ENCODE data around the gene ZAP70. TPM values are rescaled to one million over a fixed set of nuclear protein-coding genes. Genes with fewer than 3 reads are reported as not detected.

ZAP70 gene
- total and polyA plus RNA-seq, 5 donors: 0.62 to 1.5 (median 1.2) TPM

- no peaks in the 10 kb centered on the region for H3K9me3 ChIP-seq (ENCODE audit: control insufficient read depth, low read length)
- 64% methylated on average over 10 of the region's 10 CpGs for WGBS
- DNase-seq (no peak), ATAC-seq (no peak)
- no peaks in the 10 kb centered on the region for H3K27me3 ChIP-seq (ENCODE audit: control insufficient read depth, insufficient read depth)
- H3K4me3 ChIP-seq (ENCODE audit: low read length): no peak overlapping the region
- intact Hi-C loops (cut with DNase I): no loop called here
- peaks cover 9% of the 10 kb centered on the region for H3K4me1 ChIP-seq (ENCODE audit: control insufficient read depth, insufficient read depth, low read length)
- no peak overlapping the region for H3K27ac ChIP-seq (ENCODE audit: low read length)
Observed at GRCh38 chr2:97745474-97746174, 32.2 kb downstream of the ZAP70 start.

- no peak for DNase-seq
- Histone ChIP-seq H3K27ac (ENCODE audit: low read length) (no peak overlapping the region), H3K9me3 (ENCODE audit: control insufficient read depth, low read length) (no peaks in the 10 kb centered on the region), H3K4me1 (ENCODE audit: control insufficient read depth, insufficient read depth, low read length) (peaks cover 7% of the 10 kb centered on the region), H3K4me3 (ENCODE audit: low read length) (no peak overlapping the region), H3K27me3 (ENCODE audit: control insufficient read depth, insufficient read depth) (no peaks in the 10 kb centered on the region)
- ATAC-seq: no peak
- whole genome bisulfite sequencing: 66% methylated on average over 3 of the region's 3 CpGs
- intact Hi-C loops (cut with DNase I): no loop called here
Observed at GRCh38 chr2:97747285-97747684, 33.9 kb downstream of the ZAP70 start.

GRCh38 chr2:97747716-97748115, 34.3 kb downstream of the ZAP70 start:
- Histone ChIP-seq H3K9me3 (ENCODE audit: control insufficient read depth, low read length) (no peaks in the 10 kb centered on the region), H3K27me3 (ENCODE audit: control insufficient read depth, insufficient read depth) (no peaks in the 10 kb centered on the region), H3K4me3 (ENCODE audit: low read length) (no peak overlapping the region), H3K27ac (ENCODE audit: low read length) (no peak overlapping the region), H3K4me1 (ENCODE audit: control insufficient read depth, insufficient read depth, low read length) (peaks cover 5% of the 10 kb centered on the region)
- ATAC-seq (peak in 1 of 2 donors; percentile 26), DNase-seq (no peak)
- intact Hi-C loops (cut with DNase I): no loop called here
- WGBS: 43% methylated on average over 4 of the region's 4 CpGs

- Histone ChIP-seq H3K27me3 (ENCODE audit: control insufficient read depth, insufficient read depth) (no peaks in the 10 kb centered on the region), H3K9me3 (ENCODE audit: control insufficient read depth, low read length) (no peaks in the 10 kb centered on the region), H3K4me1 (ENCODE audit: control insufficient read depth, insufficient read depth, low read length) (peaks cover 3% of the 10 kb centered on the region), H3K4me3 (ENCODE audit: low read length) (no peak overlapping the region), H3K27ac (ENCODE audit: low read length) (no peak overlapping the region)
- intact Hi-C loops (cut with DNase I): no loop called here
- 55% methylated on average over 5 of the region's 5 CpGs for WGBS
- no peak for ATAC-seq
- DNase-seq: no peak
Observed at GRCh38 chr2:97749581-97749980, 36.2 kb downstream of the ZAP70 start.

- H3K4me1 ChIP-seq (ENCODE audit: control insufficient read depth, insufficient read depth, low read length): peaks cover 3% of the 10 kb centered on the region
- DNase-seq: no peak
- no peaks in the 10 kb centered on the region for H3K27me3 ChIP-seq (ENCODE audit: control insufficient read depth, insufficient read depth)
- 97% methylated on average over 4 of the region's 4 CpGs for WGBS
- no peak overlapping the region for H3K27ac ChIP-seq (ENCODE audit: low read length)
- H3K4me3 ChIP-seq (ENCODE audit: low read length): no peak overlapping the region
- intact Hi-C loops (cut with DNase I): no loop called here
- no peaks in the 10 kb centered on the region for H3K9me3 ChIP-seq (ENCODE audit: control insufficient read depth, low read length)
- no peak for ATAC-seq
Observed at GRCh38 chr2:97750017-97750416, 36.6 kb downstream of the ZAP70 start.

- peak in 1 of 3 donors; percentile 67 for DNase-seq
- intact Hi-C loops (cut with DNase I): no loop called here
- no peaks in the 10 kb centered on the region for H3K9me3 ChIP-seq (ENCODE audit: control insufficient read depth, low read length)
- H3K4me3 ChIP-seq (ENCODE audit: low read length): no peak overlapping the region
- H3K27me3 ChIP-seq (ENCODE audit: control insufficient read depth, insufficient read depth): no peaks in the 10 kb centered on the region
- no peak overlapping the region for H3K27ac ChIP-seq (ENCODE audit: low read length)
- ATAC-seq: peak; percentile 54 to 88
- 30% methylated on average over 3 of the region's 3 CpGs for WGBS
- peaks cover 3% of the 10 kb centered on the region for H3K4me1 ChIP-seq (ENCODE audit: control insufficient read depth, insufficient read depth, low read length)
Observed at GRCh38 chr2:97751752-97752151, 38.4 kb downstream of the ZAP70 start.

- DNase-seq: no peak
- no peak for ATAC-seq
- H3K27ac ChIP-seq (ENCODE audit: low read length): no peak overlapping the region
- no peaks in the 10 kb centered on the region for H3K9me3 ChIP-seq (ENCODE audit: control insufficient read depth, low read length)
- H3K4me1 ChIP-seq (ENCODE audit: control insufficient read depth, insufficient read depth, low read length): peaks cover 3% of the 10 kb centered on the region
- WGBS: 91% methylated on average over 3 of the region's 3 CpGs
- H3K27me3 ChIP-seq (ENCODE audit: control insufficient read depth, insufficient read depth): no peaks in the 10 kb centered on the region
- H3K4me3 ChIP-seq (ENCODE audit: low read length): no peak overlapping the region
- intact Hi-C loops (cut with DNase I): no loop called here
Observed at GRCh38 chr2:97752342-97753334, 39.3 kb downstream of the ZAP70 start.

GRCh38 chr2:97754690-97755346, 41.4 kb downstream of the ZAP70 start:
- peak in 1 of 2 donors; percentile 61 for ATAC-seq
- no peaks in the 10 kb centered on the region for H3K4me1 ChIP-seq (ENCODE audit: control insufficient read depth, insufficient read depth, low read length)

GRCh38 chr2:97755491-97755890, 42.1 kb downstream of the ZAP70 start:
- Histone ChIP-seq H3K27ac (ENCODE audit: low read length) (peak overlapping the region; percentile 48), H3K9me3 (ENCODE audit: control insufficient read depth, low read length) (no peaks in the 10 kb centered on the region), H3K27me3 (ENCODE audit: control insufficient read depth, insufficient read depth) (no peaks in the 10 kb centered on the region), H3K4me3 (ENCODE audit: low read length) (no peak overlapping the region), H3K4me1 (ENCODE audit: control insufficient read depth, insufficient read depth, low read length) (no peaks in the 10 kb centered on the region)
- DNase-seq (no peak), ATAC-seq (no peak)
- 91% methylated on average over 2 of the region's 2 CpGs for WGBS
- intact Hi-C loops (cut with DNase I): no loop called here

More at GRCh38 chr2:97754690-97755346, 41.4 kb downstream of the ZAP70 start:
- H3K4me3 ChIP-seq (ENCODE audit: low read length): no peak overlapping the region
- H3K27me3 ChIP-seq (ENCODE audit: control insufficient read depth, insufficient read depth): no peaks in the 10 kb centered on the region
- intact Hi-C loops (cut with DNase I): no loop called here
- 75% methylated on average over 12 of the region's 12 CpGs for WGBS
- no peak for DNase-seq
- H3K27ac ChIP-seq (ENCODE audit: low read length): peak overlapping the region; percentile 32
- no peaks in the 10 kb centered on the region for H3K9me3 ChIP-seq (ENCODE audit: control insufficient read depth, low read length)

GRCh38 chr2:97757062-97757461, 43.7 kb downstream of the ZAP70 start:
- Histone ChIP-seq H3K27ac (ENCODE audit: low read length) (no peak overlapping the region), H3K27me3 (ENCODE audit: control insufficient read depth, insufficient read depth) (no peaks in the 10 kb centered on the region), H3K4me3 (ENCODE audit: low read length) (no peak overlapping the region), H3K9me3 (ENCODE audit: control insufficient read depth, low read length) (no peaks in the 10 kb centered on the region), H3K4me1 (ENCODE audit: control insufficient read depth, insufficient read depth, low read length) (no peaks in the 10 kb centered on the region)
- ATAC-seq: no peak
- no peak for DNase-seq
- intact Hi-C loops (cut with DNase I): no loop called here
- 92% methylated on average over 18 of the region's 18 CpGs for WGBS

All from right cardiac atrium (tissue), 5 donors.